ENCODE data around the gene CTBP2. TPM values are rescaled to one million over a fixed set of nuclear protein-coding genes. Genes with fewer than 3 reads are reported as not detected.

The CTBP2 gene
- total and polyA plus RNA-seq, 2 of the 13 experiments (the other 11 are each of a cell fraction or from before 2014, with no cell fraction given): 0.08 TPM; not detected in 1

DNA sequence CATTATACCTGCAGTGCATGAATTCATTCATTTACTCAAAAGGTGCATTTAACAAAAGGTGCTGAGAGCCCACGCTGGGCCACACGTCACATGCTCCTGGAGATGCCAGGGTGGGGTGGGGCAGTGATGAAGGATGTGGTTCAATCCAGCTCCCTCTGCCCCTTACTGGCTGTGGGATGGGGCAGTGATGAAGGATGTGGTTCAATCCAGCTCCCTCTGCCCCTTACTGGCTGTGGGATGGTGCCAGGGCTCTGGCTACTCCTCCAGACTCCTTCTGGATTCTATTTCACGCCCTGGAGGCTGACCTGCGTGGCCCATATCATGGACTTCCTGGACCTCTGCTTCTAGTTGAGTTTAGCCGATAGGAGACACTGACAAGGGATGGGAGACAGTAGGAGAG, 44.0 kb upstream of the CTBP2 start:
- 5% methylated on average over 2 of the region's 5 CpGs for WGBS (ENCODE audit: low lambda C conversion rate)
- Histone ChIP-seq H2AFZ (ENCODE audit: low read length) (no peak overlapping the region), H3K9me3 (ENCODE audit: low read length) (no peaks in the 10 kb centered on the region), H3K27ac (ENCODE audit: extremely low read length, insufficient read depth, low read length) (no peak overlapping the region), H3K79me2 (ENCODE audit: insufficient read depth, low read length) (no peaks in the 10 kb centered on the region), H3K27me3 (ENCODE audit: control insufficient read depth in 1 of 2, insufficient read depth in 2 of 2, low read length in 2 of 2) (peaks cover 0 to 17% of the 10 kb centered on the region in 2 experiments; a peak in 2 of 5 replicates), H4K20me1 (ENCODE audit: insufficient read depth, low read length) (no peaks in the 10 kb centered on the region), H3K36me3 (replicated peaks in 1 of 2; ENCODE audit: control insufficient read depth in 1 of 2, insufficient read depth in 2 of 2, low read length in 2 of 2) (no peaks in the 10 kb centered on the region), H3K4me2 (ENCODE audit: low read depth, low read length) (no peak overlapping the region), H3K4me1 (ENCODE audit: insufficient read depth, low read length) (no peaks in the 10 kb centered on the region), H3K9ac (ENCODE audit: insufficient read depth, low read depth, low read length) (no peak overlapping the region), H3K4me3 (replicated peaks in 1 of 3; ENCODE audit: insufficient read depth in 1 of 3, low read depth in 2 of 3, low read length in 3 of 3) (no peak overlapping the region)
- ChIA-PET POLR2A (no interaction called here), CTCF (ENCODE audit: low intra/inter-chr PET ratio, low total read pairs) (no interaction called here)
- ATAC-seq: no peak
- FAIRE-seq: no peak
- no peak for DNase-seq (ENCODE audit: low spot score)
- intact Hi-C loops (cut with micrococcal nuclease; ENCODE audit: unreplicated experiment): no loop called here
- BruUV-seq (replicated peaks): no TSS peak
- TF ChIP-seq, protein P1, sequence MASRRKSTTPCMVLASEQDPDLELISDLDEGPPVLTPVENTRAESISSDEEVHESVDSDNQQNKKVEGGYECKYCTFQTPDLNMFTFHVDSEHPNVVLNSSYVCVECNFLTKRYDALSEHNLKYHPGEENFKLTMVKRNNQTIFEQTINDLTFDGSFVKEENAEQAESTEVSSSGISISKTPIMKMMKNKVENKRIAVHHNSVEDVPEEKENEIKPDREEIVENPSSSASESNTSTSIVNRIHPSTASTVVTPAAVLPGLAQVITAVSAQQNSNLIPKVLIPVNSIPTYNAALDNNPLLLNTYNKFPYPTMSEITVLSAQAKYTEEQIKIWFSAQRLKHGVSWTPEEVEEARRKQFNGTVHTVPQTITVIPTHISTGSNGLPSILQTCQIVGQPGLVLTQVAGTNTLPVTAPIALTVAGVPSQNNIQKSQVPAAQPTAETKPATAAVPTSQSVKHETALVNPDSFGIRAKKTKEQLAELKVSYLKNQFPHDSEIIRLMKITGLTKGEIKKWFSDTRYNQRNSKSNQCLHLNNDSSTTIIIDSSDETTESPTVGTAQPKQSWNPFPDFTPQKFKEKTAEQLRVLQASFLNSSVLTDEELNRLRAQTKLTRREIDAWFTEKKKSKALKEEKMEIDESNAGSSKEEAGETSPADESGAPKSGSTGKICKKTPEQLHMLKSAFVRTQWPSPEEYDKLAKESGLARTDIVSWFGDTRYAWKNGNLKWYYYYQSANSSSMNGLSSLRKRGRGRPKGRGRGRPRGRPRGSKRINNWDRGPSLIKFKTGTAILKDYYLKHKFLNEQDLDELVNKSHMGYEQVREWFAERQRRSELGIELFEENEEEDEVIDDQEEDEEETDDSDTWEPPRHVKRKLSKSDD (CRISPR knock-in tag; IDR thresholded peaks at IDR 0.05; ENCODE audit: low read depth): no peak
- no peak for TF ChIP-seq NCOA2 (CRISPR knock-in tag; IDR thresholded peaks at IDR 0.05)
- TF ChIP-seq, protein P2, sequence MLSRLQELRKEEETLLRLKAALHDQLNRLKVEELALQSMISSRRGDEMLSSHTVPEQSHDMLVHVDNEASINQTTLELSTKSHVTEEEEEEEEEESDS (CRISPR knock-in tag; IDR thresholded peaks at IDR 0.05; ENCODE audit: borderline replicate concordance): no peak
- in situ Hi-C loops (cut with HindIII; ENCODE audit: extremely low pct_ligation_motif_present, low pct_unique_long_range_greater_than_20kb): no loop called here

DNA sequence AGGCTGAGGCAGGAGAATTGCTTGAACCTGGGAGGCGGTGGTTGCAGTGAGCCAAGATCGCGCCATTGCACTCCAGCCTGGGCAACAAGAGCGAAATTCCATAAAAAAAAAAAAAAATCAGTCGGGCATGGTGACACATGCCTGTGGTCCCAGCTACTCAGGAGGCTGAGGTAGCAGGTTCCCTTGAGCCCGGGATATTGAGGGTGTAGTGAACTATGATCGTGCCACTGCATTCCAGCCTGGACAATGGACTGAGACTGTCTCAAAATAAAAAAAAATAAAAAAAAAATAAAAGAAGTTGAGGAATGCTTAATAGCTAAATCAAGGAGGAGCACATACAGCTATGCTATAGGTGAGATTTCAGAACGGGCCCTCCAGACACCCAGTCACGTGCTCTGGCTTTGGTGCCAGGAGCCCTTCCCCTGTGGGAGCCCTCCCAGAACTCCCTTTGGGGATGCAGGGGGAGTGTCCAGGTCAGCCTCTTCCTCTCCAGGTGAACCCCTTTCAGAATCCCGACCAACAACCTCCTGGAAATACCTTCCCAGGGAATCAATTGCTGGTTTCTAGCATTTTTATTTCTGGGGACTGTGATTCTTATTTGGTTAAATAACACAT, 42.9 kb upstream of the CTBP2 start:
- POLR2A ChIA-PET: no interaction called here
- 32% methylated on average over 10 of the region's 10 CpGs for WGBS (ENCODE audit: low lambda C conversion rate)
- no peak for FAIRE-seq
- no peak for TF ChIP-seq MED1 (CRISPR knock-in tag; IDR thresholded peaks at IDR 0.05)
- TF ChIP-seq SNAPC2 (CRISPR knock-in tag; IDR thresholded peaks at IDR 0.05): no peak
- no peak for TF ChIP-seq ELF3 (CRISPR knock-in tag; IDR thresholded peaks at IDR 0.05)
- TF ChIP-seq, protein P3, sequence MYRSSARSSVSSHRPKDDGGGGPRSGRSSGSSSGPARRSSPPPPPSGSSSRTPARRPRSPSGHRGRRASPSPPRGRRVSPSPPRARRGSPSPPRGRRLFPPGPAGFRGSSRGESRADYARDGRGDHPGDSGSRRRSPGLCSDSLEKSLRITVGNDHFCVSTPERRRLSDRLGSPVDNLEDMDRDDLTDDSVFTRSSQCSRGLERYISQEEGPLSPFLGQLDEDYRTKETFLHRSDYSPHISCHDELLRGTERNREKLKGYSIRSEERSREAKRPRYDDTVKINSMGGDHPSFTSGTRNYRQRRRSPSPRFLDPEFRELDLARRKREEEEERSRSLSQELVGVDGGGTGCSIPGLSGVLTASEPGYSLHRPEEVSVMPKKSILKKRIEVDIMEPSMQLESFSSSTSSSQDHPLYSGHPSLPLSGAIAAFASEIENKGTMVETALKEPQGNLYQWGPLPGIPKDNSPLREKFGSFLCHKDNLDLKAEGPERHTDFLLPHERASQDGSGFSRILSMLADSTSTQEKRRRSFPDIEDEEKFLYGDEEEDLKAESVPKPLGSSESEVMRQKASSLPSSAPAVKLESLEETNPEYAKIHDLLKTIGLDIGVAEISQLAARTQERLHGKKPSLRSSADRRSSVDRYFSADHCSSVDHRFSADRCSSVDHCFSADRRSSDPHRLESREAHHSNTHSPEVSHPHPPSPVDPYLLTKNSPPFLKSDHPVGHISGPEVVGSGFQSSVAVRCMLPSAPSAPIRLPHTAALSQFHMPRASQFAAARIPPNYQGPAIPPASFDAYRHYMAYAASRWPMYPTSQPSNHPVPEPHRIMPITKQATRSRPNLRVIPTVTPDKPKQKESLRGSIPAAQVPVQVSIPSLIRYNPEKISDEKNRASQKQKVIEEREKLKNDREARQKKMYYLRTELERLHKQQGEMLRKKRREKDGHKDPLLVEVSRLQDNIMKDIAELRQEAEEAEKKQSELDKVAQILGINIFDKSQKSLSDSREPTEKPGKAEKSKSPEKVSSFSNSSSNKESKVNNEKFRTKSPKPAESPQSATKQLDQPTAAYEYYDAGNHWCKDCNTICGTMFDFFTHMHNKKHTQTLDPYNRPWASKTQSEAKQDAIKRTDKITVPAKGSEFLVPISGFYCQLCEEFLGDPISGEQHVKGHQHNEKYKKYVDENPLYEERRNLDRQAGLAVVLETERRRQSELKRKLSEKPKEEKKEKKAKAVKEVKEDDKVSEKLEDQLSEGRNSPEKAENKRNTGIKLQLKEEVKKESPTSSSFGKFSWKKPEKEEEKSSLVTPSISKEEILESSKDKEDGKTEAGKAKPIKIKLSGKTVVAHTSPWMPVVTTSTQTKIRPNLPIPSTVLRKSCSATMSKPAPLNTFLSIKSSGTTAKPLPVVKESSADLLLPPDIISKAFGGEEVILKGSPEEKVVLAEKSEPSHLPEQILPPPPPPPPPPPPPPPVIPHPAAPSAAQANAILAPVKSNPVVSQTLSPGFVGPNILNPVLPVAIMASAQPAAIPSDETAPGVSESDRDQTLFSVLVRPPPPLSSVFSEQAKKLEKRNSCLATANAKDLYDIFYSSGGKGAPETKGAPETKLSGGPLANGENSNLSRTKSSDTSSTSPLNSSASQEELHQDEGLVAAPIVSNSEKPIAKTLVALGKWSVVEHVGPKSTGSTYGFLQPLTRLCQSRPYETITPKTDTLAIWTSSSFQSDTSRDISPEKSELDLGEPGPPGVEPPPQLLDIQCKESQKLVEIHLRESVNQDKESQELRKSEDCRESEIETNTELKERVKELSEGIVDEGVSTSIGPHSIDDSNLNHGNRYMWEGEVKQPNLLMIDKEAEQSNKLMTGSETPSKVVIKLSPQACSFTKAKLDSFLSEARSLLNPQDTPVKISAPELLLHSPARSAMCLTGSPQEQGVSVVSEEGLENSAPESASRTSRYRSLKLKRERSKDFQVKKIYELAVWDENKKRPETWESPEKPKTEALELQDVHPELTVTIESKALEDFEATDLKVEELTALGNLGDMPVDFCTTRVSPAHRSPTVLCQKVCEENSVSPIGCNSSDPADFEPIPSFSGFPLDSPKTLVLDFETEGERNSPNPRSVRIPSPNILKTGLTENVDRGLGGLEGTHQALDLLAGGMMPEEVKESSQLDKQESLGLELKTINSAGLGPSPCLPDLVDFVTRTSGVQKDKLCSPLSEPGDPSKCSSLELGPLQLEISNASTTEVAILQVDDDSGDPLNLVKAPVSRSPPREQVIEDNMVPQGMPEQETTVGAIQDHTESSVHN (CRISPR knock-in tag; IDR thresholded peaks at IDR 0.05): no peak

More for the DNA sequence above, 42.9 kb upstream of the CTBP2 start:
- H3K9me3 ChIP-seq (ENCODE audit: low read length): no peaks in the 10 kb centered on the region
- intact Hi-C loops (cut with micrococcal nuclease; ENCODE audit: unreplicated experiment): no loop called here
- no peak overlapping the region for H3K9ac ChIP-seq (ENCODE audit: insufficient read depth, low read depth, low read length)
- CTCF ChIA-PET (ENCODE audit: low intra/inter-chr PET ratio, low total read pairs): no interaction called here
- no peaks in the 10 kb centered on the region for H4K20me1 ChIP-seq (ENCODE audit: insufficient read depth, low read length)
- no peak overlapping the region for H2AFZ ChIP-seq (ENCODE audit: low read length)
- peaks cover 0 to 11% of the 10 kb centered on the region in 2 experiments; a peak in 2 of 5 replicates for H3K27me3 ChIP-seq (ENCODE audit: control insufficient read depth in 1 of 2, insufficient read depth in 2 of 2, low read length in 2 of 2)
- no TSS peak for BruUV-seq (replicated peaks)
- in situ Hi-C loops (cut with HindIII; ENCODE audit: extremely low pct_ligation_motif_present, low pct_unique_long_range_greater_than_20kb): no loop called here
- H3K4me3 ChIP-seq (replicated peaks in 1 of 3; ENCODE audit: insufficient read depth in 1 of 3, low read depth in 2 of 3, low read length in 3 of 3): no peak overlapping the region
- no peak overlapping the region for H3K4me2 ChIP-seq (ENCODE audit: low read depth, low read length)
- no peaks in the 10 kb centered on the region for H3K36me3 ChIP-seq (replicated peaks in 1 of 2; ENCODE audit: control insufficient read depth in 1 of 2, insufficient read depth in 2 of 2, low read length in 2 of 2)
- no peak overlapping the region for H3K27ac ChIP-seq (ENCODE audit: extremely low read length, insufficient read depth, low read length)
- ATAC-seq: no peak
- no peaks in the 10 kb centered on the region for H3K79me2 ChIP-seq (ENCODE audit: insufficient read depth, low read length)
- no peak for DNase-seq (ENCODE audit: low spot score)
- no peaks in the 10 kb centered on the region for H3K4me1 ChIP-seq (ENCODE audit: insufficient read depth, low read length)

All from HepG2 (cell line).